Astrocyte (in vitro differentiated cells and primary cell): Measurements from ENCODE around the gene COG4. TPM values are rescaled to one million over a fixed set of nuclear protein-coding genes. Genes with fewer than 3 reads are reported as not detected.

ENCODE experiments used
- DNase-seq: peaks from one replicate; pipeline ENCODE4 v3.0.0-alpha.2; 2010; ENCODE audit warnings: low read depth
- FAIRE-seq: peaks from 2 replicates; lab custom pipeline; 2011; peaks lifted over from hg19 to GRCh38; lab: Jason Lieb, UNC
- H2AFZ ChIP-seq: 2 replicates; pipeline ENCODE4 v1.6.0; 2012; ENCODE audit warnings: low read depth, low read length, inconsistent platforms
- H3K27ac ChIP-seq: 2 replicates; pipeline ENCODE4 v1.5.1; 2011; ENCODE audit warnings: low read depth, low read length, inconsistent platforms
- H3K27me3 ChIP-seq: 2 replicates; pipeline ENCODE4 v1.6.0; 2011; ENCODE audit warnings: low read length, inconsistent platforms; ENCODE audit not compliant: insufficient read depth
- H3K36me3 ChIP-seq: 2 replicates; pipeline ENCODE4 v1.5.1; 2011; ENCODE audit warnings: low read length, inconsistent platforms; ENCODE audit not compliant: insufficient read depth
- H3K4me1 ChIP-seq: 2 replicates; pipeline ENCODE4 v1.5.1; 2011; ENCODE audit warnings: low read length, inconsistent platforms; ENCODE audit not compliant: insufficient read depth
- H3K4me2 ChIP-seq: 2 replicates; pipeline ENCODE4 v1.6.0; 2012; ENCODE audit warnings: low read length, inconsistent platforms
- H3K4me3 ChIP-seq: 2 replicates; pipeline ENCODE4 v1.5.1; 2011; ENCODE audit warnings: low read depth, mild to moderate bottlenecking, low read length, inconsistent platforms; ENCODE audit not compliant: insufficient read depth
- H3K79me2 ChIP-seq: 2 replicates; pipeline ENCODE4 v1.6.0; 2012; ENCODE audit warnings: mild to moderate bottlenecking, low read length, inconsistent platforms; ENCODE audit not compliant: insufficient read depth
- H3K9ac ChIP-seq: 2 replicates; pipeline ENCODE4 v1.6.0; 2012; ENCODE audit warnings: mild to moderate bottlenecking, low read length, inconsistent platforms
- H3K9me3 ChIP-seq: 2 replicates; pipeline ENCODE4 v1.5.1; 2012; ENCODE audit warnings: low read depth, mild to moderate bottlenecking, low read length, inconsistent platforms; ENCODE audit not compliant: insufficient read depth
- H4K20me1 ChIP-seq: 2 replicates; pipeline ENCODE4 v1.6.0; 2012; ENCODE audit warnings: low read length, inconsistent platforms; ENCODE audit not compliant: insufficient read depth
- H3K27ac Mint-ChIP-seq: one replicate; pipeline ENCODE4 v1.8.0; 2021; ENCODE audit warnings: mild to moderate bottlenecking, mixed read lengths; ENCODE audit not compliant: unreplicated experiment
- H3K27me3 Mint-ChIP-seq: one replicate; pipeline ENCODE4 v1.8.0; 2021; ENCODE audit warnings: low read depth, mixed read lengths; ENCODE audit not compliant: unreplicated experiment
- H3K36me3 Mint-ChIP-seq: one replicate; pipeline ENCODE4 v1.8.0; 2021; ENCODE audit warnings: low read depth, mixed read lengths; ENCODE audit not compliant: unreplicated experiment
- H3K4me1 Mint-ChIP-seq: one replicate; pipeline ENCODE4 v1.8.0; 2021; ENCODE audit warnings: low read depth, mixed read lengths; ENCODE audit not compliant: unreplicated experiment
- H3K4me3 Mint-ChIP-seq: one replicate; pipeline ENCODE4 v1.8.0; 2021; ENCODE audit warnings: mild to moderate bottlenecking, moderate library complexity, mixed read lengths; ENCODE audit not compliant: unreplicated experiment
- H3K9me3 Mint-ChIP-seq: one replicate; pipeline ENCODE4 v1.8.0; 2021; ENCODE audit warnings: mild to moderate bottlenecking, mixed read lengths; ENCODE audit not compliant: unreplicated experiment
- EZH2 ChIP-seq: IDR thresholded peaks from 2 replicates; pipeline ENCODE4 v1.6.1; 2012; ENCODE audit warnings: mild to moderate bottlenecking, low read length, inconsistent platforms; ENCODE audit not compliant: insufficient read depth
- total RNA-seq: library from RNA; stranded (reverse); gene quantifications from 2 replicates; pipeline ENCODE4 v1.2.1, GENCODE V29; 2021
- TF ChIP-seq, protein P1 (sequence below): IDR thresholded peaks from 2 replicates; pipeline ENCODE4 v1.5.1; 2011; ENCODE audit warnings: low read depth, mild to moderate bottlenecking, inconsistent platforms, low read length, moderate library complexity; ENCODE audit not compliant: insufficient read depth

COG4 gene
- total RNA-seq, 1 donor from 2014 or later: 42.6 TPM

DNA sequence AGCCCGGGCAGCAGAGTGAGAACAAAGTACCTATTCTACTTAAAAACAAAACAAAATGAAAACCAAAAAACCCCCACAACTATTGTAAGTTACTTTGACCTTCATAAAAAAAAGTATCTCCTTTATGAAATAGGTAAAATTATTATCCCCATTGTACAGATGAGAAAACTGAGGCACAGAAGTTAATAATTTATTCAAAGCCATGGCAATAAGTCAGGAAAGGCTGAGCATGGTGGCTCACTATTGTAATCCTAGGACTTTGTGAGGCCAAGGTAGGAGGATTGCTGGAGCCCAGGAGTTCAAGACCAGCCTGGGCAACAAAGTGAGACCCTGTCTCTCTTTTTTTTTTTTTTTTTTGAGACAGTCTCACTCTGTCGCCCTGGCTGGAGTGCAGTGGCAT lies 38.5 kb downstream of the COG4 start:
- no peak for DNase-seq
- H3K9ac ChIP-seq: no peak overlapping the region
- no peaks in the 10 kb centered on the region for H4K20me1 ChIP-seq
- no peak overlapping the region for H3K4me3 ChIP-seq
- H3K4me2 ChIP-seq: no peak overlapping the region
- peaks cover 5% of the 10 kb centered on the region for H3K36me3 ChIP-seq
- H3K4me3 Mint-ChIP-seq: no peak overlapping the region
- peaks cover 10% of the 10 kb centered on the region for H3K4me1 Mint-ChIP-seq
- H3K9me3 ChIP-seq: no peaks in the 10 kb centered on the region
- no peak overlapping the region for H3K27ac ChIP-seq
- H3K79me2 ChIP-seq: no peaks in the 10 kb centered on the region
- FAIRE-seq: no peak
- no peaks in the 10 kb centered on the region for H3K9me3 Mint-ChIP-seq
- H3K27ac Mint-ChIP-seq: no peak overlapping the region
- TF ChIP-seq, protein P1, sequence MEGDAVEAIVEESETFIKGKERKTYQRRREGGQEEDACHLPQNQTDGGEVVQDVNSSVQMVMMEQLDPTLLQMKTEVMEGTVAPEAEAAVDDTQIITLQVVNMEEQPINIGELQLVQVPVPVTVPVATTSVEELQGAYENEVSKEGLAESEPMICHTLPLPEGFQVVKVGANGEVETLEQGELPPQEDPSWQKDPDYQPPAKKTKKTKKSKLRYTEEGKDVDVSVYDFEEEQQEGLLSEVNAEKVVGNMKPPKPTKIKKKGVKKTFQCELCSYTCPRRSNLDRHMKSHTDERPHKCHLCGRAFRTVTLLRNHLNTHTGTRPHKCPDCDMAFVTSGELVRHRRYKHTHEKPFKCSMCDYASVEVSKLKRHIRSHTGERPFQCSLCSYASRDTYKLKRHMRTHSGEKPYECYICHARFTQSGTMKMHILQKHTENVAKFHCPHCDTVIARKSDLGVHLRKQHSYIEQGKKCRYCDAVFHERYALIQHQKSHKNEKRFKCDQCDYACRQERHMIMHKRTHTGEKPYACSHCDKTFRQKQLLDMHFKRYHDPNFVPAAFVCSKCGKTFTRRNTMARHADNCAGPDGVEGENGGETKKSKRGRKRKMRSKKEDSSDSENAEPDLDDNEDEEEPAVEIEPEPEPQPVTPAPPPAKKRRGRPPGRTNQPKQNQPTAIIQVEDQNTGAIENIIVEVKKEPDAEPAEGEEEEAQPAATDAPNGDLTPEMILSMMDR: no peak
- TF ChIP-seq EZH2: no peak
- H3K27me3 Mint-ChIP-seq: no peaks in the 10 kb centered on the region
- peaks cover 11% of the 10 kb centered on the region for H3K4me1 ChIP-seq
- H2AFZ ChIP-seq: no peak overlapping the region
- H3K36me3 Mint-ChIP-seq: peaks cover 22% of the 10 kb centered on the region
- no peaks in the 10 kb centered on the region for H3K27me3 ChIP-seq

DNA sequence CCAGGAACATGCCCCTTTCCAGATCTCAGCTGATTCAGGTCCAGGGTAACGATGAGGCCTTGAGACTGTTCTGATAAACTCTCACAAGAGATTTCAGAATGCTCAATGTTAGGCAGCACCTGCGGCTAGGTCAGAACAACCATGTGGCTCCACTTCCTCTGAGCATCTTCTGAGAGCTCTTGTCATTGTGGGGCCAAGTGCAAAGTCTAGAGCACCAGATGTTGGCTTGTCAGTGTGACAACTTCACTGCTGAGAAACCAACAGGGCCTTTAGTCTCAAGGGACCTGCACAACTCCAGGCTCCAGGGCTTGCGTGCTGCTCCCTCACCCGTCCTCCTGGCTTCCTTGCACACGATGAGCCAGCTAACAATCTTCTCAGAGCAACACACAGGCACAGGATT lies 39.9 kb downstream of the COG4 start:
- FAIRE-seq: no peak

DNA sequence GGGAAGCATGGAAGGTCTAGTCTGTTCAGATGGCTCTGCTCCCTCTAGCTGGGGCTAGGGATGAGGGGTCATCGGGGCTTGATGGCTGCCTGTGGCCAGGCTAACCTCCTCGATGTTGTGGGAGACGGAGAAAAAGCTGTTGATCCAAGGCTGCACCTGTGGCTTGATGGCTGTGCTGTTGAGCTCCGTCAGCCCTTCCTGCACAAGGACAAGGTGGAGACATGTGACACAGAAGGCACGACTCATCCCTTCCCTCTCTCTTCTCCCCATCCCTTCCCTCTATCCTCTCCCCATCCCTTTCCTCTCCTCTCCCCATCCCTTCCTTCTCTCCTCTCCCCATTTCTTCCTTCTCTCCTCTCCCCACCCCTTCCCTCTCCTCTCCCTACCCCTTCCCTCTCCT lies 40.7 kb downstream of the COG4 start:
- Histone ChIP-seq H4K20me1 (no peaks in the 10 kb centered on the region), H3K4me3 (no peak overlapping the region), H3K9ac (no peak overlapping the region), H3K4me2 (peak overlapping the region; percentile 35), H2AFZ (no peak overlapping the region), H3K36me3 (peaks cover 5% of the 10 kb centered on the region), H3K79me2 (no peaks in the 10 kb centered on the region), H3K4me1 (peaks cover 11% of the 10 kb centered on the region), H3K9me3 (no peaks in the 10 kb centered on the region), H3K27me3 (no peaks in the 10 kb centered on the region), H3K27ac (peak overlapping the region; percentile 40)
- H3K9me3 Mint-ChIP-seq: no peaks in the 10 kb centered on the region
- H3K36me3 Mint-ChIP-seq: peaks cover 19% of the 10 kb centered on the region
- FAIRE-seq (no peak), DNase-seq (no peak)
- H3K4me1 Mint-ChIP-seq: peaks cover 8% of the 10 kb centered on the region
- TF ChIP-seq EZH2: no peak
- TF ChIP-seq, protein P1: no peak
- H3K27ac Mint-ChIP-seq: no peak overlapping the region
- H3K27me3 Mint-ChIP-seq: no peaks in the 10 kb centered on the region
- H3K4me3 Mint-ChIP-seq: no peak overlapping the region

More for the DNA sequence above, 39.9 kb downstream of the COG4 start:
- Histone ChIP-seq H3K4me2 (no peak overlapping the region), H3K9ac (no peak overlapping the region), H3K36me3 (peaks cover 5% of the 10 kb centered on the region), H3K4me3 (no peak overlapping the region), H3K27me3 (no peaks in the 10 kb centered on the region), H3K27ac (no peak overlapping the region), H3K9me3 (no peaks in the 10 kb centered on the region), H2AFZ (no peak overlapping the region), H3K79me2 (no peaks in the 10 kb centered on the region), H4K20me1 (no peaks in the 10 kb centered on the region), H3K4me1 (peaks cover 11% of the 10 kb centered on the region)
- no peak for TF ChIP-seq EZH2
- TF ChIP-seq, protein P1: no peak
- Mint-ChIP-seq H3K36me3 (peaks cover 19% of the 10 kb centered on the region), H3K4me1 (peaks cover 8% of the 10 kb centered on the region), H3K4me3 (no peak overlapping the region), H3K27me3 (no peaks in the 10 kb centered on the region), H3K27ac (no peak overlapping the region), H3K9me3 (no peaks in the 10 kb centered on the region)
- no peak for DNase-seq
